SU-DHL-6 (cell line): ENCODE data around the gene NID1.

ENCODE experiments used
- H2AFZ ChIP-seq: fragments of 200-600 bp; sonication (generic); 2 replicates; pipeline ENCODE4 v1.6.1; 2014; ENCODE audit warnings: low read depth, mild to moderate bottlenecking, moderate library complexity, mixed read lengths, antibody characterized with exemption, low read length; ENCODE audit not compliant: severe bottlenecking
- H3F3A ChIP-seq: fragments of 200-600 bp; shearing (Covaris generic); 2 replicates; pipeline ENCODE4 v1.6.0; 2016; ENCODE audit warnings: antibody characterized with exemption, mild to moderate bottlenecking; ENCODE audit not compliant: insufficient read depth
- H3K27ac ChIP-seq: fragments of 200-600 bp; sonication (generic); 2 replicates; pipeline ENCODE4 v1.5.1; 2016; ENCODE audit warnings: low read depth, mild to moderate bottlenecking, low read length, moderate library complexity, mixed read lengths
- H3K27me3 ChIP-seq: fragments of 200-600 bp; sonication (generic), shearing (Covaris generic); 2 replicates; pipeline ENCODE4 v1.6.0; 2014; ENCODE audit warnings: mild to moderate bottlenecking, low read length
- H3K36me3 ChIP-seq: fragments of 200-600 bp; sonication (generic); 2 replicates; pipeline ENCODE4 v1.6.1; 2014; ENCODE audit warnings: mild to moderate bottlenecking, low read length, mixed read lengths
- H3K4me2 ChIP-seq: fragments of 300-600, 200-600 bp; shearing (Covaris generic), sonication (generic); 2 replicates; pipeline ENCODE4 v1.6.0; 2014; ENCODE audit warnings: low read length, low read depth, mild to moderate bottlenecking; ENCODE audit not compliant: poor library complexity, severe bottlenecking
- H3K4me3 ChIP-seq: fragments of 200-600 bp; sonication (generic); 2 replicates; pipeline ENCODE4 v1.5.1; 2014; ENCODE audit warnings: antibody characterized with exemption, low read length, mild to moderate bottlenecking, mixed read lengths; ENCODE audit not compliant: insufficient read depth, poor library complexity, severe bottlenecking
- H3K79me2 ChIP-seq: fragments of 200-600 bp; sonication (generic); 2 replicates; pipeline ENCODE4 v1.6.1; 2014; ENCODE audit warnings: mild to moderate bottlenecking, low read length, moderate library complexity; ENCODE audit not compliant: insufficient read depth
- H3K9ac ChIP-seq: fragments of 200-600 bp; sonication (generic); 2 replicates; pipeline ENCODE4 v1.7.0; 2014; ENCODE audit warnings: mild to moderate bottlenecking, low read length
- H3K9me2 ChIP-seq: fragments of 200-600 bp; sonication (generic); replicated peaks from 2 replicates; pipeline ENCODE4 v1.6.1; 2014; ENCODE audit warnings: low read length; ENCODE audit not compliant: insufficient read depth
- H3K9me3 ChIP-seq: fragments of 200-600 bp; sonication (generic); 2 replicates; pipeline ENCODE4 v1.6.1; 2014; ENCODE audit warnings: low read length, mixed read lengths; ENCODE audit not compliant: insufficient read depth
- H4K20me1 ChIP-seq: fragments of 200-600 bp; sonication (generic); 2 replicates; pipeline ENCODE4 v1.6.1; 2014; ENCODE audit warnings: low read depth, mild to moderate bottlenecking, antibody characterized with exemption, low read length, moderate library complexity, mixed read lengths
- CTCF ChIP-seq: fragments of 200-600 bp; sonication (generic); IDR thresholded peaks from one replicate; pipeline ENCODE4 v1.5.1; 2017; ENCODE audit warnings: antibody characterized with exemption, mild to moderate bottlenecking, low read length, moderate library complexity; ENCODE audit not compliant: insufficient read depth, poor library complexity, severe bottlenecking
- EZH2phosphoT487 ChIP-seq: fragments of 200-600 bp; sonication (generic), shearing (Covaris generic); conservative IDR thresholded peaks from 2 replicates; pipeline ENCODE4 v1.6.1; 2018; ENCODE audit warnings: mild to moderate bottlenecking, antibody characterized with exemption, low read length, moderate library complexity, mixed read lengths

The NID1 gene

GRCh38 chr1:236002025-236002390, 62.9 kb downstream of the NID1 start:
- no peak overlapping the region for H3K4me3 ChIP-seq
- H3K36me3 ChIP-seq = no peaks in the 10 kb centered on the region
- no peak overlapping the region for H3K27ac ChIP-seq
- no peaks in the 10 kb centered on the region for H4K20me1 ChIP-seq
- H3K27me3 ChIP-seq = no peaks in the 10 kb centered on the region
- H3K4me2 ChIP-seq = no peak overlapping the region
- no peak overlapping the region for H2AFZ ChIP-seq
- H3F3A ChIP-seq = no peaks in the 10 kb centered on the region
- no peaks in the 10 kb centered on the region for H3K79me2 ChIP-seq
- no peak overlapping the region for H3K9ac ChIP-seq
- no peaks in the 10 kb centered on the region for H3K9me3 ChIP-seq
- no peaks in the 10 kb centered on the region for H3K9me2 ChIP-seq
- no peak for TF ChIP-seq CTCF
- no peak for TF ChIP-seq EZH2phosphoT487

GRCh38 chr1:236000781-236001180, 64.1 kb downstream of the NID1 start:
- Histone ChIP-seq H3K79me2 (no peaks in the 10 kb centered on the region), H3K9me3 (no peaks in the 10 kb centered on the region), H3K9ac (no peak overlapping the region), H3K27ac (no peak overlapping the region), H3K9me2 (no peaks in the 10 kb centered on the region), H3F3A (no peaks in the 10 kb centered on the region), H2AFZ (no peak overlapping the region), H3K4me3 (no peak overlapping the region), H3K27me3 (no peaks in the 10 kb centered on the region), H3K36me3 (no peaks in the 10 kb centered on the region), H3K4me2 (no peak overlapping the region), H4K20me1 (no peaks in the 10 kb centered on the region)
- TF ChIP-seq CTCF (no peak), EZH2phosphoT487 (no peak)

GRCh38 chr1:235999259-235999925, 65.5 kb downstream of the NID1 start:
- Histone ChIP-seq H3K9me3 (no peaks in the 10 kb centered on the region), H4K20me1 (no peaks in the 10 kb centered on the region), H3K79me2 (no peaks in the 10 kb centered on the region), H3K9me2 (no peaks in the 10 kb centered on the region), H3K27ac (no peak overlapping the region), H2AFZ (no peak overlapping the region), H3K36me3 (no peaks in the 10 kb centered on the region), H3K27me3 (no peaks in the 10 kb centered on the region), H3K9ac (no peak overlapping the region), H3F3A (no peaks in the 10 kb centered on the region), H3K4me2 (no peak overlapping the region), H3K4me3 (no peak overlapping the region)
- no peak for TF ChIP-seq EZH2phosphoT487
- no peak for TF ChIP-seq CTCF
